Uterus (tissue), 2 donors: ENCODE measurements around the gene PIK3C3.

Source experiments
- CTCF ChIP-seq, 4 experiments: fragments of 200-600 bp in 2 of 4; fragments of 450-650 bp in 2 of 4; sonication (generic) in 2 of 4; IDR thresholded peaks; one replicate each; pipeline ENCODE4 v1.5.1; 2016 to 2019; ENCODE audit warnings: antibody characterized with exemption in 4 of 4, mild to moderate bottlenecking in 2 of 4, moderate library complexity in 1 of 4
- POLR2A ChIP-seq, 2 donors: fragments of 450-650 bp; IDR thresholded peaks; one replicate each; pipeline ENCODE4 v1.6.1; 2016; ENCODE audit warnings: antibody characterized with exemption in 2 of 2, mild to moderate bottlenecking in 1 of 2, moderate library complexity in 1 of 2

- no peak for TF ChIP-seq CTCF (IDR thresholded peaks at IDR 0.05)
- TF ChIP-seq POLR2A (IDR thresholded peaks at IDR 0.05): no peak
Measured at GRCh38 chr18:42068030-42068429, 113.0 kb downstream of the PIK3C3 start.
